Amygdala (tissue), 56 donors: ENCODE data around the gene FKBP1A.
"Not testable (repeated sequence)": the region's sequence is repeated elsewhere in the genome, so short reads cannot be mapped to it uniquely, and the experiment has no call there.

Source experiments
- DNase-seq, 56 donors: peaks; one replicate each; lab custom pipeline; 2025; lab: John Stamatoyannopoulos, UW

The FKBP1A gene

GRCh38 chr20:1369970-1370369 is 22.9 kb downstream of the FKBP1A start:
- peak in 10 of 56 donors; percentile 7 to 41 (median 26) for DNase-seq

DNA sequence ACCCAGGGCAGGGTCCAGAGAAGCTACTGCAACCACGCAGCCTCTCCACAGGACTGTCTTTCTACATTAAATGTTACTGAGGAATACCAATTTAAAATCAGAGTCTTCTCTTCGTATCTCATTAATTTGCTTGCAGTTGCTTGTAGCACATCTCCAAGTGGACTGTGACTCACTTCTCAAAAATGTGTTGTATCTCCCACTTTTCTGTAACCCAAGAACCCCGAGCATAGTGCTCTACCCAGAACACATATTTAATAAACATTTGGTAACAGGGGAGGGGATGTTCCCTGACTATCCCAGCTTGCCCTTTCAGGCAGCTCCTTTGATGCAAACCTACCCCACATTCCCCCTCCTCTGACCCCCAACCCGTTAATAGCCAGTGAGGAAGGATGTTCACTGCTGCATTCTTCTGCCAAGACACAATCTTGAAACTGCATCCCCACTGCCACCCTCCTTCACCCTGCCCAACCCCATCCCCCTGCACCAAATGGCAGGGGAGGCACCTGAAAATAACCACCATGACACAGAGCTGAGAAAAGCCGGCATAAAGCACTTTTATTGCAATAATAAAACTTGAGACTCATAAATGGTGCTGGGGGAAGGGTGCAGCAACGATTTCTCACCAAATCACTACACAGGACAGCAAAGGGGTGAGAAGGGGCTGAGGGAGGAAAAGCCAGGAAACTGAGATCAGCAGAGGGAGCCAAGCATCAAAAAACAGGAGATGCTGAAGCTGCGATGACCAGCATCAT is 24.2 kb downstream of the FKBP1A start:
- no peak for DNase-seq

DNA sequence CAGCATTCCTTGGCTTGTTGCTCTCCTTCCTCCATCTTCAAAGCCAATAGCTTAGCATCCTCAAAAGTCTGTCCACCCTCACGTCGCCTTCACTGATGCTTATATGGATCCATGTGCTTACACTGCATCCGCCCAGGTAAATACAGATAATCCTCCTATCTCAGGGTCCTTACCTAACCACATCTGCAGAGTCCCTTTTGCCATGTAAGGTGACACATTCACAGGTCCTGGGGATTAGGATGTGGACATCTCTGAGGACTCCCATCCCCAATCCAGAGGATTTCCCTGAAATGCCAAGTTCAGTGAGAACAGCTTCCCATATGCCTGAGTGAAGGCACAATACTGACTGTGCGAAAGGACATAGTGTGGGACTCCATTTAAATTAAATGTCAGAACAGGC is 25.4 kb downstream of the FKBP1A start:
- DNase-seq, result no peak

DNA sequence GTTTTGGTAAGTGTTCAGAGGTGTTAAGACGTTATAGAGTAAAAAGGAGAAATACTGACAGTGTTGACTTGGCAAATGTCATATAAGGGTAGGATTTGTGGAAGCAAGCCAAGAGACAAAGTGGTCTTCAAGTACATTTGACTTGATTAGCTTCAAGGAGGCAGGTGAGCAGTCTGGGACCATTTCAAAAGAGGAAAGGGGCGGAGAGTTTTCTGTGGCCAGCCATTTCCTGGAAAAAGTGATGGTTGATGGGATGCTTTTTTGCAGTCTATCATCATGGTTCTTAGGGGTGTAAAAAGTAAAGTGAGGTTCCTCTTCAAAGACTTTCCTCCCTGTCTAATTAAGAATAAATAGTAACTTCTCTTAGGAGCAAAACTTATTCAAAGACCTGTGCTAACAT is 28.7 kb downstream of the FKBP1A start:
- no peak for DNase-seq

DNA sequence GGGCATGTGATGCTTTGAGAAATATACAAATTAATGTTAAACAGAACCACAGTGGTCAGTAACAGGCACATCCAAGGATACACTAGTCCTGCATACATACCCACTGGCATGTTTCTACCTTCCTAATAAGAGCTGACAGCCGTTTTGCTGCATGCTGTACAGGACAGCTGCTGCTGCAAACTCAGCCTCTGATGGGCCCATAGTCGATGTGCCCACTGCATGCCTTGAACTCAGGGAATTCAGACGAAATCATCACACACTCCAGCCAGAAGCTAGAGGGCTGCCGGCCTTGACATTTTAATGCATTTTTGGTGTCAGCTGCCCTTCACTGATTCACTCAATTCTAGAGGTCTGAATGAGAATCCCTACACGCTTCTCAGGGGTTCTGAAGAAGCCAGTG is 29.3 kb downstream of the FKBP1A start:
- DNase-seq, result no peak

DNA sequence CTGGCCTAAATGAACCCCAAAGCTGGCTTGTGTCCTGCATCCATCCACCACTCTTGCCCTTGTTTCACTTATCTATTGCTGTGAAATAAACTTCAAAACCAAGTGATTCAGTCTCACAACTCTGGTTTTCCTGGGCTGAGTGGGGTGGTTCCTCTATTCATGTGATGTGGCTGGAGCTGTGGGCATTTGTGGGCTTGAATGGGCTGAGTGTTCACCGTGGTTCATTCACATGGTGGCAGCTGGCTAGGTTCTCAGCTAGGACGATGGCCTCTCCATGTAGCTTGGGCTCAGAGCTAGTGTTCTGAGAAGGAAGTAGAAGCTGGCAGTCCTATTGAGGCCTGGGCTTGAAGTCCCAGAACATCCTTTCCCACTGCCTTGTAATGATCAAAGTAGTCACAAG is 30.4 kb downstream of the FKBP1A start:
- DNase-seq, result no peak

GRCh38 chr20:1360094-1360846 is 32.6 kb downstream of the FKBP1A start:
- DNase-seq, result no peak

GRCh38 chr20:1357921-1358671 is 34.8 kb downstream of the FKBP1A start:
- DNase-seq, result no peak

- no peak for DNase-seq
Measured at GRCh38 chr20:1353956-1354355, 38.9 kb downstream of the FKBP1A start.

GRCh38 chr20:1346315-1346969 is 46.4 kb downstream of the FKBP1A start:
- DNase-seq, result no peak

GRCh38 chr20:1345756-1346093 is 47.1 kb downstream of the FKBP1A start:
- no peak for DNase-seq

DNA sequence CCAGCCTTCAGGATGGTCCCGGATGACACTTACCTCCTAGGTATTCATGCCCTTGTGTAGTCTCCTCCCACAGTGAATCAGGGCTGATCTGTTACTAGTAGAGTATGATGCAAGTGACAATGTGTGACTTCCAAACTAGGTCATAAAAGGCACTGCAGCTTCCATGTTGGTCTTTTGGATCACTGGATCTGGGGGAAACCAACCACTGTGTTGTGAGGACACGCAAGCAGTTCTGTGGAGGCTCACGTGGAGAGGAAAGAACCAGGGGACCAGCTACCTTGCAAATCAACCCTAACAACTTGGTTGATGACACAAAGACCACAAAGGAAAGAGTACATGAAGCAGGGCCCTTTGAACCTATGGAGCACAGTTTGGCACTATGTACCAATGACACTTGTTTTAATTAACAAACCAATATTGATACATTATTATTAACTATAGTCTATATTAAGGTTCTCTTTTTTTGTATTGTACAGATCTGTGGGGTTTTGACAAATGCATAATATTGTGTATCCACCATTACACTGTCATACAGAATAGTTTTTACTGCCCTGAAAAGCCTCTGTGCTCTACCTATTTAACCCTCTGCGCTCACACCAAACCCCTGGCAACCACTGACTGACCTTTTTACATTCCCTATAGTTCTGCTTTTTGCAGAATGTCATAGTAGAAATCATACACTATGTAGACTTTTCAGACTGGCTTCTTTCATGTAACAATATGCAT is 47.7 kb downstream of the FKBP1A start:
- DNase-seq, result no peak

- not testable (repeated sequence) for DNase-seq
Measured at GRCh38 chr20:1343446-1344124, 49.3 kb downstream of the FKBP1A start.

DNA sequence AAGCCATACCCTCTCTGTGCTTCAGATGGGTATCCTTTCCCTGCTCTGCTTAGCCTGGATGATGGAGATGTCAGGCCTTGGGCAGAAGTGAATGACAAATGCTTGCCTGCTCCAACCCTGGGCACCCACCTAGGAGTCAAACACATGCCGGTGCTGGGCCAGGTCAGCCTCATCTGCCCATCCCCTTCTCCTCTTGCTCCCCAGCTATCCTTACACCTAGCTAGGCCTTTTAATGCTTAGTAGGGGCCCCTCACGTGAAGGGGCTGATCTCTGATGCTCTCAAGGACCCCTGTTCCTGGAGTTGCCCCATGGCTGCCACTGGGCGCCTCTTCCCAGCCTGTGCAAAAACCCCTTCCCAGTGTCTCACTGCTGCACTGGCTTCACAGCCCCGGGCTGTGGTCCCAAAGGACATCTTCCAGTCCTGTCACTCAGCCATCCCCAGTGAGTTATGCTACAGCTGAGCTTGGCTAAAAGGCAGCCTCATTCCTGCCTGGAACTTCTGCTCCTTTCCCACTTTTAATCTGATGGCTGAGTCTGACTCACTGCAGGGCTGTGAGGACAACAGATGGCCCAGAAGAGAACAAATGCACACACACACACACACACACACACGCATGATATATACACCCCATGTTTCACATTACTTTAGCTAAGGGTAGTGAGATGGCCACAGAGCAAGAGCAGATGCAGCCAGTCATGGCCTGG is 51.1 kb downstream of the FKBP1A start:
- peak in 6 of 56 donors; percentile 8 to 48 (median 16) for DNase-seq

DNA sequence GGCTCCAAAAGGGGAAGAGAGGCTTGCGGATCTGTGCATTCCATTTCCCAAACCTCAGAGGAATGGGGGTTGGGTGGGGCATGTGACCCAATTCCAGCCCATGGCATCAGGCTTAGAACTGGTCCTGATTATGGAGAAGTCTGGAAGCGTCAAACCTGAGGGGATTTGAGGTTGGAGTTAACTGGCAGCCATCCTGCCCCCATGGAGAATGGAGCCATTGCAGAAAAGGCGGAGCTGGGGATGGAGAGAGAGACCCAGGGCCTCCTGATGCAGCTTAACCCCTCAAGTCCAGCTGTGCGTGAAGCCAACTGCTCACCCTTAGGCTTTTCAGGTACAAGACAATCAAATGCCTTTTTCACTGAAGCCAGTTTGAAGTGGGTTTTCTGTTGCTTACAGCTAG is 54.1 kb downstream of the FKBP1A start:
- no peak for DNase-seq

DNA sequence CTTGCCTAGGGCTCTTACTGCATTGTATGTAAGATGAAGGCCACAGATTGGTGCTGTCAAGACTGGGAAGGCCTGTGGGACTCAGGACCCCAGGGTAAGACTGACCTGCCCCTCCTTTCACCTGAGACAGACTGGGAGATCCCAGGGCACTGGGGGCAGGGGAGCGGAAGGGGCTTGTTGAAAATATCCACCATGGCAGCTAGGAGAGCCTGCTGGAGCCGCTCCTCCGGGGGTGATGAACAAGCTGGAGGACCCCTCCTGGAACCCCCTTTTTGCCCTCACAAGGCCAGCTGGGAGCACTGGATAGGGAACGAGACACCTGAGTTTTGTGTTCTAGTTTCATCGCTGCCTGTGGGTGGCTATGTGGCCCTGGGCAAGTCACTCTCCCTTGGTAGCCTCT is 54.8 kb downstream of the FKBP1A start:
- DNase-seq, result no peak

DNA sequence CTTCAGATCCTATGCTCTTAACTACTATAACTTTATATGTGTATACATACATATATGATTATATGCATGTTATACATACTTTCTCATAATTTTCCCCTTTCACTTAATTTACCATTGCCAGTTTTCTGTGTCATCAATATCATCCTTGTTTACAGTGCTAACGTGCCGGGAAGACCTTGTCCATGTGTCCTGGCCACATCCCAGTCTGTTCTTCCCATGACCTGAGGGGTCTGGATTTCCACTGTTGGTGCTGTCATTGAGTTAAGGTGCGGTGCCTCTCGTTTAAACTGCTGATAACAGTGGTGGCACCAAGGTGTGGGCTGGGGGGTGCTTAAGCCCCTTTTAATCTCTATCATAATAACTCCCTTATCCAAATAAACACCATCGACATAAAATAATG is 55.4 kb downstream of the FKBP1A start:
- DNase-seq, result no peak

DNA sequence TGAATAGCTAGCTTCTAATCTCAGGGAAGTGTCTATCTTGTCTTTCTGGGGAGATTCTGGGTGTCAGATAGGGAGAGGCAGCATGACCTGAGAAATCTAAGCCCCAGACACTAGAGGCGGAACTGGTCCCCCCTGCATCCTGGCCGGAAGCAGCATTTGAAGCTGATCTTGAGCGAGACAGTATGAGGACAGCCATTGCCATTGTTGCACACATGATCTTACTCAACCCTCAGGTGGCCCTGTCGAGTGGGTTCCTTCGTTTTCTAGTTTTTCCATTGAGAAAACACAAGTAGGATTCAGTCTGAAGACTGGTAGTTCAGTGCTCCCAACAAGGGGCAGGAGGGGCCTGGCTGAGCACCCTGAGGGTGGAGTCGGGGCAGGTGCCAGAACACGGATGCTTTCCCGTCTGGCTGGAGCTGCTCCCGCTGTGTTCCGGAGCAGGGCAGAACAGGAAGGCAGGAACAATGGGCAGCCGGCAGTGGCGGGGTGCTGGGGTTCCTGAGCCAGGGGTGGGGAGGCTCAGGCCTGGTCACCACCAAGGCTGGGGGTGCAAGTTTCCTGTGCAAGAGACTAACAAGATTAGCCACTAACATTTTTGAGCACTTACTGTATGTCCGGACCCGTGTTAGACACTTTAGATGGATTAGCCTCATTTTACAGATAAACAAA is 56.0 kb downstream of the FKBP1A start:
- peak in 17 of 56 donors; percentile 12 to 64 (median 28) for DNase-seq
